Umbilical cord (tissue), 2 donors: Measurements from ENCODE around the gene FUT3. TPM values are rescaled to one million over a fixed set of nuclear protein-coding genes. Genes with fewer than 3 reads are reported as not detected.
"Not testable (repeated sequence)": the region's sequence is repeated elsewhere in the genome, so short reads cannot be mapped to it uniquely, and the experiment has no call there.

Experiments used
- DNase-seq: peaks from one replicate; pipeline ENCODE4 v3.0.0-alpha.2; 2015; ENCODE audit warnings: low spot score
- total RNA-seq: library from RNA; depleted of rRNA; stranded (reverse); fragments of >200 nt; gene quantifications from one replicate; pipeline ENCODE4 v1.2.3, GENCODE V29; 2014; ENCODE audit warnings: low replicate concordance; ENCODE audit not compliant: insufficient read depth

Gene FUT3
- total RNA-seq, 1 donor from 2014 or later = 4.8 TPM

DNA sequence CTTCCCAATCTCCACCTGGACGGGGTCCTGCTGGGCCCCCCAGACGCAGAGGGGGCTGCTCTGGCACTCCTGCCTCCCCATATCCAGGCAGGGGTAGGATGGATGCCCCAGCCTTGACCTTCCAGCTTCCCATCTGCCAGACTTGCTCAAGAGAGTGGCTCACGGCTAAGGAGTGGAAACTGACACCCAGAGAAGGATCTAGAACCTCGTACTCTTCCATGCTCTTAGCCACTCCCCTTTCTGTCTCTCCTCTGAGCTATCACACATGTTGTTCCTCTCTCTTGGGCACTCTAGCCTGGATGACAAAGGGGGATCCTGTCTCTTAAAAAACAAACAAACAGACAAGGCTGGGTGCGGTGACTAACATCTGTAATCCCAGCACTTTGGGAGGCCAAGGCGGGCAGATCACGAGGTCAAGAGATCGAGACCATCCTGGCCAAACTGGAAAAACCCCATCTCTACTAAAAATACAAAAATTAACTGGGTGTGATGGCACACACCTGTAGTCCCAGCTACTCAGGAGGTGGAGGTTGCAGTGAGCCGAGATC, 31.2 kb upstream of the FUT3 start:
- no peak for DNase-seq

DNA sequence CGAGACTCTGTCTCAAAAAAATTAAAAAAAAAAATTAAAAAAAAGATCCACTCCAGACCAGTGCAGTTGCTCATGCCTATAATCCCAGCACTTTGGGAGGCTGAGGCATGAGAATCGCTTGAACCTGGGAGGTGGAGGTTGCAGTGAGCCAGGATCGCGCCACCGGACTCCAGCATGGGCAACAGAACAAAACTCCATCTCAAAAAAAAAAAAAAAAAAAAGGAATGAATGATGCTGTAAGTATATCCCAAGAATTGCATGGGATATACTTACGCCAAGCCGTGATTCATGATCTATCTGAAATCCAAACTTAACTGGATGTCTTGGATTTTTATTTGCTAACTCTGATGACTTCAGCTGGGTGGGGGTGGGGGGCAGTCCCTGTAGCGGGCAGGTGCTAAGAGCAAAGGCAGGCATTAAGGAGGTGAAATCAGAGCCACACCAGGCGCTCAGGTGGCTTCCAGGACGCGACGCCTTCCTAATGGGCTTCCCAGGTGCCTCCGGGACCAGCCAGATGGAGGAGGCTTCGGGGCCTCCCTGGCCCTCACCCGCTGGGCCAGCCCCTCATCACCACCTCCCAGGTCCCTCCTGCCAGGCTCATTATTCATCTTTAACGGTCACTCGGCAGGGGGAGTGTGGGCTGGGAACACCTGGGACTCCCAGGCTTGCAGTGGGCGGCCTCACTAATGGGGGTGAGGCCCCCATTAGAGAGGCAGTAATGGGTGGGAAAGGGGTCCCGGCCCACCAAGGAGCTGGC, 30.5 kb upstream of the FUT3 start:
- DNase-seq = no peak

DNA sequence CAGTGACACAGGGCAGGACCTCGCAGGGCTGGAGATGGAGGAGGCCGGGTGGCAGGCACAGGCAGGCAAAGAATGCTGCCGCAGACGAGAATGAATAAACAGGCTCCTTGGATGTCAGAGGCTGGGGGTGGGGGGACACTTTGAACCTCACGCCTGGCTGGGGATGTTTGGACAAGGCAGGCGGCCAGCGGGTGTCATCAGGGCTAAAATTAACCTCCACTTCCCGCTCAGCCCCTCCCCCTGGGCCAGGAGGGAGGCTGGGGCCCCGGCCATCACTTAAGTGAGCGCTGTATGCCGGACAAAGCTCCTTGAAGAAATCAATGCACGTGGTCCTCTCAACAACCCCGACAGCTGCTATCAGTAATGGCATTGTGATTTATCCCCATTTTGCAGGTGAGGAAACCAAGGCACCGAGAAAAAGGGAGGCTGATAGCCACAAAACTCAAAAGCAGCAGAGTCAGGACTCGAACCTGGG, 29.4 kb upstream of the FUT3 start:
- DNase-seq = peak; percentile 79

DNA sequence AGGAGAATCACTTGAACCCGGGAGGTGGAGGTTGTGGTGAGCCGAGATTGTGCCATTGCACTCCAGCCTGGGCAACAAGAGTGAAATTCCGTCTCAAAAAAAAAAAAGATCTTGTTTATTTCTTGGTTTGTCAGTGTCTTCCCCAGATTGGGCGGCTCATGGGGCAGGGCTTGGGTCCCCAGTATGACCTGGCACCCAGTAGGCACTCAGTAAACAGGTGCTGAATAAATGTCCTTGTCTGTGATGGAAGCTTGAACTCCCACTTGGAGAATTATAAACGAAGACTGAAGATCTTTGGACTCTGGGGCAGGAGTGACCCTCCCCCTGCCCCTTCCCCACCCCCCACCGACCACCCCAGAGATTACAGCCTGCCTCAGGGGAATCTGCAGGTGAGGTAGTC, 28.9 kb upstream of the FUT3 start:
- DNase-seq = no peak

DNA sequence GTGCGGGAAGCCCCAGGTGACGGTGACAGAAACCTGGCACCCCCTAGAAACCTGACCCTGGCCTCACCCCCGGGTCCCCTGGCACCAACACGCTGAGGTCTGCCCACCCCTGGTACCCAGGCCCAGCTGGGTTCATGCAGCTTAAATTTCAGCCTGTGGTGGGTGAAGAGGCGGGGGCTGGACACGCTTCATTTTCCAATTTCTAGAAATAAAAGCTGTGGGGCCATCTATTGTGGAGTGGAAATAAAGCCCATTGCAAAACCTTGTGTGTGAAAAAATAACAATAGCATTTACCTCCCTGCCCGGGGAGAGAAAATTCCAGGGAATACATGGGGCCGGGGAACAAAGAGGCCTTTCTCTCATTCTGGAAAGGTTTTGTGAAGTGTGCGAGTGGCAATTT, 26.6 kb upstream of the FUT3 start:
- DNase-seq = no peak

DNA sequence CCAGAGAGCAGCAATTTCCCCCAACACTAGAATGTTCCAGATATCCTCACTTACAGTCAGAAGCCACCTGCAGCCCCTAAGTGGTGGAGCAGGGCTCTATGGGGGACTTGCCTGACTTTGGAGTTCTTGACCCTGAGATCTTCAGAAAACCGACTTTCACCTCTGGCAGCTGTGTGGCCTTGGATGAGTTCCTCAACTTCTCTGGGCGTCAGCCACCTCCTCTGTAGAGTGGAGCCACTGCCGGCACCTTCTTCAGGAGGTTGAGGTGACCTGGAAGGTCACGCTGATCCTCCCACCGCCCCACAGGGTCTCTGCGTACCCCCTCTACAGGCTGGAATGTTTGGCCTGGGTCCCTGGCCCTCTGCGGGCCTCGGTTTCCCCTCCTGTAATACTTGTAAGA, 26.2 kb upstream of the FUT3 start:
- DNase-seq = no peak

DNA sequence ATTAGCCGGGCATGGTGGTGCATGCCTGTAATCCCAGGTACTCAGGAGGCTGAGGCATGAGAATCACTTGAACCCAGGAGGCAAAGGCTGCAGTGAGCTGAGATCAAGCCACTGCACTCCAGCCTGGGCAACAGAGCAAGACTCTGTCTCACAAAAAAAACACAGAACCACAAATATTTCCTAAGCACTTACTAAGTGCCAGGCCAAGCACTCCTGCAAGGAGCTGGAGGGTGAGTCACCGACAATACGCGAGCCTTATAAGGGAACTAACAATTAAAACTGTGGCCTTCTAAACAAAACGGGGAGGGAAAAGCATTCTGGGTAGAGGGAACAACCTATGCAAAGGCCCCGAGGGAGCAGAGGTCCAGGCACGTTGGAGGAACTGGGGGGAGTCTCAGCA, 23.2 kb upstream of the FUT3 start:
- not testable (repeated sequence) for DNase-seq

DNA sequence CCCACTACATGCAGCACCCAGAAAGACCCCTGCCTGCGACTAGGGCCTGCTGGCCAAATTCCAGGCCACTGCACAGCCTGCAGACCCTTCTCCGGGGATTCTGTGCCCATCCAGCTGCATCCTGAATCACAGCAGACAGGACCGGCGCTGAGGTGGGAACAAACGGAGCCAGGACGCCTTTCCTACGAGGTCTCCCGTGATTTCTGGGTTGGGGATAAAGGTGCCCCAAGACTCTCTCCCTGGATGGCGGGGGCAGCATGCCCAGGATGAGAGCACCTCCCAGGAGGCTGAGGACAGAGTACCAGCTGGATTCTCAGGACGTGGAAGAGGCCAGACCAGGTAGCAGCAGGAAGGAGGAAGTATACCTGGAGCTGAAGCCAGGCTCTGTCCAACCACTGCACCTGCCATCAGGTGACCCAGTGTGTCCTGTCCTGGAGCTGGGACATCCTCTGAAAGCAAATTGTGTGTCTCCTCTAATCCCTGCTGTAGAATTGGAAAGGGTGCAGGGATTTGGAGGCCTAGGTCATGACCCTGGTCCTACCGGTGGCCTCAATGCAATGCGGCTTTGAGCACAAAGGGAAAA, 22.5 kb upstream of the FUT3 start:
- no peak for DNase-seq

DNA sequence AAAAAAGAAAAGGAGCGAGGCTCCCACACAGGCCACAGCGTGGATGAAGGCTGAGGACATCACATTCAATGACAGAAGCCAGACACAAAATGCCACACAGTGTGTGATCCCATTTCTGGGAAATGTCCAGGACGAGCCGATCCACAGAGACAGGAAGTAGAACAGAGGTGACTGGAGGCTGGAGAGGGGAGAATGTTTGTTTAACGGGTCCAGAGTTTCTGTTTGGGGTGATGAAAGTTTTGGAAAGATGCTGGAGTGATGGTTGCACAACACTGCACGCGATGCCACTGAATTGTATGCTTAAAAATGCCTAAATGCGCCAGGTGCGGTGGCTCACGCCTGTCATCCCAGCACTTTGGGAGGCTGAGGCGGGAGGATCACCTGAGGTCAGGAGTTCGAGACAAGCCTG, 19.7 kb upstream of the FUT3 start:
- no peak for DNase-seq

DNA sequence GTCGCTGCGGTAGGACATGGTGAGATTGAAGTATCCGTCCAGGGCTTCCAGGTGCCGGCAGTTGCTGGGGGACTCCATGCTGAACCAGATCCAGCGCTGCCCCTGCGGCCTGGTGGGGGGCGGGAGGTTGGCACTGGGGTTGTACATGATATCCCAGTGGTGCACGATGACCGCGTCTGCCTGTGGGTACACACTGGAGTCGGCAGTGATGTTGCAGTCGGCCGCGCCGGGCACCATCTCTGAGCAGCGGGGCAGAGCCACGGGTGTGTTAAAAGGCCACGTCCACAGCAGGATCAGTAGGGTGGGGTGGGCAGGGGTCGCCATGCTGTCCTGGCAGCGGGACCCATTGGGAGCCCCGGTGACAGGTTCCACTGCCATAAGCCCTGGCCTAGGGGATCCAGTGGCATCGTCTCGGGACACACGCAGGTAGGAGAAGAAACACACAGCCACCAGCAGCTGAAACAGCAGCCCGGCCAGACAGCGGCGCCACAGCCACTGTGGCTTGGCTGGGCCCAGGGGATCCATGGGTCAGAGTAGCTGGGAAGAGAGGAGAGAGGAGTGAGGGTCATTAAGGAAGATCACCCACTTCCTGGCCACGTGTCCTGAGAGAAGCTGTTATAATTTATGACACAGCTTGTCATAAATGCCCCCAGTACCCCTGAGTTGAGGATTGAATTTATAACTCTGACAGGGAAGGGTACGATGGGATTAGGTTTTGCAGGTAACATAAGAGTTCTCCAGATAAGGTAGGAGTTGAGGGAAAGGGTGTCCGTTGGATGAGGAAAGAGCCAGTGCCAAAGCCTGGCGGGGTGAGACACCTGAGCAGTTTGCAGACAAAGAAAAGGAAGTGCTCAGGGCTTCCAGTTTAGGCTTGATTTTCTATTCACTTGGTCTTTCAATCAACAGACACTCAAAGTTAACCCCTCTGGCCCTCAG, 16.2 kb upstream of the FUT3 start:
- DNase-seq = no peak

DNA sequence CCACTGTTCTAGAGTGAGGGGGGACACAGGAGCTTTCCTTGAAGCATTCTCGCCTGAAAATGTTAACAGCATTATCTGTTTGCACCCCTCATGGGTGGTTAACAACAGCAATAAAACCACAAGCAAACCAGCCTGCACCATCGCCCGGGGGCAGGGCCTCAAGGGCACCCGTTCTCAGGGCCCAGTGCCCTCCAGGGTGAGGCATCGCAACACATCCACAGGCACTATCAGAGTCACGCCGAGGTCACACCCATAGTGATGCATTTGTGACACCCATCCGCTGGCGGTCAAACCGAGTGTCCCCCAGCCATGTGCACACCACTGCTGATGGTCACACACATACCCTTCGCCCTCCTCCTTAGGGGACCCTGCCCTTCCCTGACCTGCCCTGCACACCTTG, 14.5 kb upstream of the FUT3 start:
- no peak for DNase-seq

DNA sequence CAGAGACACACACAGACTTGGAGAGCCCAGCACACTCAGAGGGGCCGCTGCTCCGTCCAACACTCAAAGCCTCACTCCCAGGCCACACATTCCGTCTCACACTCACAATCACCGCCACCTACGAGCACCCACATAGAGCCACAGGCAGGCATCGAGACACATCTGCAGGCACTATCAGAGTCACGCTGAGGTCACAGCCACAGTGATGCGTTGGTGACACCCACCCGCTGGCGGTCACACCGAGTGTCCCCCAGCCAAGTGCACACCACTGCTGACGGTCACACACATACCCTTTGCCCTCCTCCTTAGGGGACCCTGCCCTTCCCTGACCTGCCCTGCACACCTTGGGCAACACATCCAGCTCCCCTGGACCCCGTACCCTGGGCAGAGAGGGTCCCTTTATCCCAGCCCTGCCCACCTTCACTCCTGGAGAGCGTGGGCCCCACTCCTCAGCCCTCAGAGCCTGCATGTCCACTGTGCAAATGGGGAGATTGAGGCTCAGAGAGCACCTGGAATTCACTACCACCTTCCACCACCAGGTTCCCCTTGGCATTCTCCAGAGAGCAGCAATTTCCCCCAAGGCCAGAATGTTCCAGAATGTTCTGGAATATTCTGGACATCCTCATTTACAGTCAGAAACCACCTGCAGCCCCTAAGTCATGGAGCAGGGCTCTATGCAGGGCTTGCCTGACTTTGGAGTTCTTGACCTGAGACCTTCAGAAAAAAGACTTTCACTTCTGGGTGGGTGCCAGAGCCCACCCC, 13.7 kb upstream of the FUT3 start:
- DNase-seq = no peak

DNA sequence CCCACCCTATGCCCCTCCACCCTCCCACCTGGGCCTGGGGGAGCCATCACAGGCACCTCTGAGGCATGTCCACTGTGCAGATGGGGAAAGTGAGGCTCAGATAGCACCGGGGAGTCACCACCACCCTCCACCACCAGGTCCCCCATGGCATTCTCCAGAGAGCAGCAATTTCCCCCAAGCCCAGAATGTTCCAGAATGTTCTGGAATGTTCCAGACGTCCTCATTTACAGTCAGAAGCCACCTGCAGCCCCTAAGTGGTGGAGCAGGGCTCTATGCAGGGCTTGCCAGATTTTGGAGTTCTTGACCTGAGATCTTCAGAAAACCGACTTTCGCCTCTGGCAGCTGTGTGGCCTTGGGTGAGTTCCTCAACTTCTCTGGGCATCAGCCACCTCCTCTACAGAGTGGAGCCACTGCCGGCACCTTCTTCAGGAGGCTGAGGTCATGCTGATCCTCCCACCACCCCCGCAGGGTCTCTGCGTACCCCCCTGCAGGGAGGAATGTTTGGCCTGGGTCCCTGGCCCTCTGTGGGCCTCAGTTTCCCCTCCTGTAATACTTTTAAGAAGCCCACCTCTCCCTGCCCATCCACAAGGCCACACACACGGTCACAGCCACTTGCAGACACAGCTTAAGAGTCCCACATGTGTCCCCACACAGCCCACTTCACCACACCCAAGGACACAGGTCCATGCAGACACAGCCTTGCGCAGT, 12.9 kb upstream of the FUT3 start:
- no peak for DNase-seq

DNA sequence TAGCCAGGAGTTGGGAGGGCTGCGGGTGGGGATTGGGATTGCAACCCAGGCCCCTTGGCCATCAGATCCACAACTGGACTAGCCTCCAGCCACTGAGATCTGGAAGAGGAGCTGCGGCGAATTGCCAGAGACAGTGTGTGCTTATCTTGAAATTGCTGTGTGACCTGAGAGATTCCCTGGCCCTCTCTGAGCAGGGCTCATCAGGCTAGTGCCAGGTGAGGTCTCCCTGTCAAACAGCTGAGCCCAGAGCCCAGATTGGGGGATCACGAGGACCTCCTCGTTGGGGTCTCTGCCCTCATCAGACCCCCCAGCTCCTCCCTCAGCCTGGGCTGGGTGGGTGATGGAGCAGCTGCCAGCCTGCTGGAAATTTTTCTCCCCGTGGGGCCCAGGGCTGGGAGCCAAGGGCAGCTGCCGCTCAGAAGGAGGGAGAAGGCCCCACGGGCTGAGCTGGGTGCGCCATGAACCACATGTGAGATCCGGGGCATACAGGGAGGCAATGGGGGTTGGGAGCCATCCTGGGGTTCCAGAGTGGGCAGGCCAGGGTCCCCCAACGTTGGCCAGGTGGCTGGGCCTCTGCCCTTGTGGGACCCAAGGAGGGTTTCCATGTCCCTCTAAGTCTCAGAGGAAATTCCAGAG, 11.9 kb upstream of the FUT3 start:
- DNase-seq = no peak

DNA sequence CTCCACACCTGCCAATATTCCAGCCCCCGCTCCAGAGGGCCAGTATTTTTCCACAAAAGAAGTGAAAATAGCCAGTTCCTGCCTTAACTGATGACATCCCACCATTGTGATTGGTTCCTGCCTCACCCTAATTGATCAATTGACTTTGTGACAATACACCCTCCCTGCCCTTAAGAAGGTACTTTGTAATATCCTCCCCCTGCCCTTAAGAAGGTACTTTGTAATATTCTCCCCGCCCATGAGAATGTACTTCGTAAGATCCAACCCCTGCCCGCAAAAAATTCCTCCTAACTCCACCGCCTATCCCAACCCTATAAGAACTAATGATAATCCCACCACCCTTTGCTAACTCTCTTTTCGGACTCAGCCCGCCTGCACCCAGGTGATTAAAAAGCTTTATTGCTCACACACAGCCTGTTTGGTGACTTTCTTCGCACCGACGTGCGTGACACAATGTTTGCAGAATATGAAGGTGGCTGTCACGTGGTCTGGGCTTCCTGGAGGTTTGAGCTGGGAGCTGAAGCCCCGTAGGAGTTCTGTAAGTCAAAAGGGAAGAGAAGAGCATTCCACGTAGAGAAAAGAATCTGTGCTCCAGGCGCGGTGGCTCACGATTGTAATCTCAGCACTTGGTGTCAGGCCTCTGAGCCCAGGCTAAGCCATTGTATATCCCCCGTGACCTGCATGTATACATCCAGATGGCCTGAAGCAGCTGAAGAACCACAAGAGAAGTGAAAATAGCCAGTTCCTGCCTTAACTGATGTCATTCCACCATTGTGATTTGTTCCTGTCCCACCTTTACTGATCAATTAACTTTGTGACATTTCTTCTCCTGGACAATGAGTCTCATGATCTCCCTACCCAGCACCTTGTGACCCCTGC, 6.2 kb upstream of the FUT3 start:
- no peak for DNase-seq

DNA sequence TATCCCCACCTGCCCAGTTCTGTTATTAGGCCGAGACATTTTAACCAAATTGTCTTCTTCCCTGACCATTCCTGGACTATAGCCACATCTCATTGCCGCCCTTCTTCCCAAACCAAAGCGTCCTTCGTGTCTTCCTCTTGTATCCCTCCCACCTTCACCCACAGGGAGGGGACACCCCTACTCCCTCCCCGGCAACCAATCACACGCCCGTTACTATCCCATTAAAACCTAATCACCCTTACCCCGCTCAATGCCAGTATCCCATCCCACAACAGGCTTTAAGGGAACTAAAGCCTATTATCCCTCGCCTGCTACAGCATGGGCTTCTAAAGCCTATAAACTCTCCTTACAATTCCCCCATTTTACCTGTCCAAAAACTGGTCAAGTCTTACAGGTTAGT, 3.9 kb upstream of the FUT3 start:
- not testable (repeated sequence) for DNase-seq

DNA sequence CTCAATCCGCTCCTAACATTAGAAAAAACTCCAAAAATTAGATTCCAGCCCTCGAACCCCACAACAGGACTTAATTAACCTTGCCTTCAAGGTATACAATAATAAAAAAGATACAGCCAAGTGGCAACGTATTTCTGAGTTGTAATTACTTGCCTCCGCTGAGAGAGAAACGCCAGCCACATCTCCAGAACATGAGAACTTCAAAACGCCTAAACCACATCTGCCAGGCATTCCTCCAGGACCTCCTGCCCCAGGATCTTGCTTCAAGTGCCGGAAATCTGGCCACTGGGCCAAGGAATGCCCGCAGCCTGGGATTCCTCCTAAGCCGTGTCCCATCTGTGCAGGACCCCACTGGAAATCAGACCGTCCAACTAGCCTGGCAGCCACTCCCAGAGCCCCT, 2.9 kb upstream of the FUT3 start:
- DNase-seq = not testable (repeated sequence)

DNA sequence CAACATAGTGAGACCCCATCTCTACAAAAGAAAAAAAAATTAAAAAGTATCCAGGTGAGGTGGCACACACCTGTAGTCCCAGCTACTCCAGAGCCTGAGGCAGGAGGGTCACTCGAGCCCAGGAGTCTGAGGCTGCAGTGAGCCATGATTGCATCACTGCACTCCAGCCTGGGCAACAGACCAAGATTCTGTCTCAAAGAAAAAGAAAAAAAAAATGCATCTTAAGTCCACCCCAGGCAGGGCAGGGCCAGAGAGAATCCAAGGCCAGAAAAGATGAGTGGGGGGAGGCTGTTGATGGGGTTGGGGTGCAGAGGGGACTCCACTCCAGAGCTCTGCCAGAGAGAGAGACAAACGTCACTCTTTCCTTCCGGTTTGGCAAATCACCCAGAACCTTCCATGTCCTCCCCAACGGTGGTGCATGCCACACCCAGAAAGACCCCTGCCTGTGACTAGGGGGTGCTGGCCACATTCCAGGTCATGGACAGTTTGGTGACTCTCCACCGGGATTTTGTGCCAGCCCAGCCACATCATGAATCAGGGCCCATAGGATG, 431 bp downstream of the FUT3 start:
- peak; percentile 89 for DNase-seq

DNA sequence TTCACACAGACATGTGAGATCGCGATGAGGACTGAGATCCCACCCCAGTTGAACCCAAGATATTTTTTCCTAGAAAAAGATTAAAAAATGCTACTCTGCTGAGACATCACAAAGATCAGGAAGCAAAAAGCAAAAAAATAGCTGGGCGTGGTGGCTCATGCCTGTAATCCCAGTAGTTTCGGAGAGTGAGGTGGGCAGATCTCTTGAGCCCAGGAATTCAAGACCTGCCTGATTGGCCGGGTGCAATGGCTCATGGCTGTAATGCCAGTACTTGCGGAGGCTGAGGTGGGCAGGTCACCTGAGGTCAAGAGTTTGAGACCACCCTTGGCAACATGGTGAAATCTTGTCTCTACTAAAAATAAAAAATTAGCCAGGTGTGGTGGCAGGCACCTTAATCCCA, 1.1 kb downstream of the FUT3 start:
- DNase-seq = no peak
